Measurements from ENCODE around the gene METTL6. TPM values are rescaled to one million over a fixed set of nuclear protein-coding genes. Genes with fewer than 3 reads are reported as not detected.
A peak's percentile ranks its signal among the peaks of the same experiment; 100 is the strongest.
"Not testable (repeated sequence)": the region's sequence is repeated elsewhere in the genome, so short reads cannot be mapped to it uniquely, and the experiment has no call there.

The METTL6 gene
- total RNA-seq, 1 experiment from 2014 or later: 23.2 TPM

DNA sequence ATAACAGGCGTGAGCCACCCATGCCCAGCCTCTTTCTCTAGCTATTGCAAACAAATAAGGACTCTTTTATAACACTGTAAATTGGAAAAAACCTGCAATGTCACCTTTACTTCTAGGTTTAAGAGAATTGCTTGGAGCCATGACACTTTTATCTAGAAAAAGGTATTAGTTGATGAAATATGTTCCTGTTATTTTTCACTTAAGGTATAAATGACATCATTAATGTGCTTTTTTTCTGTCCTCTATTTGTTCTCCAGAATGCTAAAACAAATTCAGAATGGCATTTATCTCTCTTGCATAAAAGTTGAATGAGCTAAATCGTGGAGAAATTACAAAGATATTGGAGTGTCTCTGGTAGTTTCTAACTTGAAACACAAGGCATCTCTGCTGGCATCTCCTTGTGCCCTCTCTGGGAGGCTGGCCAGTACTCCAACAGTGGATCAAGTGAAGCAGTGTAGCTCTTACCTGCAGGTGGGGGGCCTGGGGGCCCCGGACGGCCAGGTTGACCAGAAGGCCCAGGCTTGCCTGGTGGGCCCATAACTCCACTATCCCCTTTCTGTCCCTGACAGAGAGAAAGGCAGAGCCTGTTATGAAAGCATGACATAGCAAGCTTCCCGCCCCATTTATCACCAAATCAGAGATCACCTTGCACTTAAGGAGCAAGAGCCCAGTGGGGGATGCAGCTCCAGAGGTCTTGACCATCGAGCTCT, 38.7 kb upstream of the METTL6 start:
- no peak overlapping the region for H3K27ac ChIP-seq (ENCODE audit: low read length)

DNA sequence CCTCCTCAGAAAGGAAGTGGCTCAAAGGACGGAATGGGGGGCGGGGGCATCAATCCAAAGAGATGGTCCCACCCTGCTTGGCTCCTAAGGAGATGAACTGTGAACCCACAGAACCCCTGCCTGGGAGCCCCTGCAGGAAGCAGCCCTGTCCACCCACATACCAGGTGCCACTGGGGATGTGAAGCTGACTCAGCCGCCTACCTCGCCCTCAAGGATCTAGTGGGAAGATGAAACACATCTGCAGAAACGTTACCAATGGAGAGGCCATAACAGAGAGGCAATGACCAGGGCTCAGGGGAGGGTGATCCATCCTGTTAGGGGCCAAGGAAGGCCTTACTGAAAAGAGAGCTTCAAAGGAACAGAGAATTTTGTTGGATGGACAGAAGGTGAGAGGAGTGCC, 35.1 kb upstream of the METTL6 start:
- Histone ChIP-seq H3K4me2 (ENCODE audit: low read depth, low read length, poor library complexity, severe bottlenecking) (no peak overlapping the region), H3K4me3 (ENCODE audit: low read length) (no peak overlapping the region), H3K9ac (ENCODE audit: low read length) (no peak overlapping the region), H3K27me3 (ENCODE audit: low read length) (no peaks in the 10 kb centered on the region), H3K79me2 (ENCODE audit: low read length) (no peaks in the 10 kb centered on the region), H3K4me1 (ENCODE audit: low read length) (no peaks in the 10 kb centered on the region), H3K36me3 (ENCODE audit: insufficient read depth, low read length) (no peaks in the 10 kb centered on the region), H3K27ac (ENCODE audit: low read length) (no peak overlapping the region), H3K9me3 (ENCODE audit: low read length) (no peaks in the 10 kb centered on the region), H3K9me2 (replicated peaks; ENCODE audit: insufficient read depth, low read length) (no peaks in the 10 kb centered on the region), H2AFZ (ENCODE audit: low read length) (no peak overlapping the region), H4K20me1 (ENCODE audit: insufficient read depth, low read depth, low read length) (no peaks in the 10 kb centered on the region)
- no peak for DNase-seq

More for the DNA sequence above, 38.7 kb upstream of the METTL6 start:
- no peak for DNase-seq
- no peaks in the 10 kb centered on the region for H3K9me2 ChIP-seq (replicated peaks; ENCODE audit: insufficient read depth, low read length)
- H3K9me3 ChIP-seq (ENCODE audit: low read length): no peaks in the 10 kb centered on the region
- no peaks in the 10 kb centered on the region for H3K4me1 ChIP-seq (ENCODE audit: low read length)
- no peaks in the 10 kb centered on the region for H3K79me2 ChIP-seq (ENCODE audit: low read length)
- no peaks in the 10 kb centered on the region for H3K36me3 ChIP-seq (ENCODE audit: insufficient read depth, low read length)
- H2AFZ ChIP-seq (ENCODE audit: low read length): no peak overlapping the region
- H3K4me3 ChIP-seq (ENCODE audit: low read length): no peak overlapping the region
- H4K20me1 ChIP-seq (ENCODE audit: insufficient read depth, low read depth, low read length): no peaks in the 10 kb centered on the region
- H3K4me2 ChIP-seq (ENCODE audit: low read depth, low read length, poor library complexity, severe bottlenecking): no peak overlapping the region
- H3K27me3 ChIP-seq (ENCODE audit: low read length): no peaks in the 10 kb centered on the region
- no peak overlapping the region for H3K9ac ChIP-seq (ENCODE audit: low read length)

- no peak overlapping the region for H3K4me3 ChIP-seq (ENCODE audit: low read length)
- H4K20me1 ChIP-seq (ENCODE audit: insufficient read depth, low read depth, low read length): no peaks in the 10 kb centered on the region
- no peaks in the 10 kb centered on the region for H3K27me3 ChIP-seq (ENCODE audit: low read length)
- H2AFZ ChIP-seq (ENCODE audit: low read length): 0 out of 2 replicates have a peak overlapping the region, but pooled peaks have one; percentile 28
- no peak overlapping the region for H3K27ac ChIP-seq (ENCODE audit: low read length)
- no peak overlapping the region for H3K4me2 ChIP-seq (ENCODE audit: low read depth, low read length, poor library complexity, severe bottlenecking)
- H3K9me3 ChIP-seq (ENCODE audit: low read length): no peaks in the 10 kb centered on the region
- no peaks in the 10 kb centered on the region for H3K4me1 ChIP-seq (ENCODE audit: low read length)
- no peak overlapping the region for H3K9ac ChIP-seq (ENCODE audit: low read length)
- H3K36me3 ChIP-seq (ENCODE audit: insufficient read depth, low read length): no peaks in the 10 kb centered on the region
- H3K79me2 ChIP-seq (ENCODE audit: low read length): no peaks in the 10 kb centered on the region
- H3K9me2 ChIP-seq (replicated peaks; ENCODE audit: insufficient read depth, low read length): no peaks in the 10 kb centered on the region
- DNase-seq: no peak
Measured at GRCh38 chr3:15460891-15461531, 33.7 kb upstream of the METTL6 start.

- H3K27me3 ChIP-seq (ENCODE audit: low read length): no peaks in the 10 kb centered on the region
- no peaks in the 10 kb centered on the region for H3K9me3 ChIP-seq (ENCODE audit: low read length)
- H4K20me1 ChIP-seq (ENCODE audit: insufficient read depth, low read depth, low read length): no peaks in the 10 kb centered on the region
- DNase-seq: no peak
- no peak overlapping the region for H3K4me2 ChIP-seq (ENCODE audit: low read depth, low read length, poor library complexity, severe bottlenecking)
- no peak overlapping the region for H3K4me3 ChIP-seq (ENCODE audit: low read length)
- H3K4me1 ChIP-seq (ENCODE audit: low read length): no peaks in the 10 kb centered on the region
- no peaks in the 10 kb centered on the region for H3K36me3 ChIP-seq (ENCODE audit: insufficient read depth, low read length)
- H3K79me2 ChIP-seq (ENCODE audit: low read length): no peaks in the 10 kb centered on the region
- H3K27ac ChIP-seq (ENCODE audit: low read length): no peak overlapping the region
- H2AFZ ChIP-seq (ENCODE audit: low read length): no peak overlapping the region
- H3K9me2 ChIP-seq (replicated peaks; ENCODE audit: insufficient read depth, low read length): no peaks in the 10 kb centered on the region
- no peak overlapping the region for H3K9ac ChIP-seq (ENCODE audit: low read length)
Measured at GRCh38 chr3:15458212-15458780, 31.0 kb upstream of the METTL6 start.

DNA sequence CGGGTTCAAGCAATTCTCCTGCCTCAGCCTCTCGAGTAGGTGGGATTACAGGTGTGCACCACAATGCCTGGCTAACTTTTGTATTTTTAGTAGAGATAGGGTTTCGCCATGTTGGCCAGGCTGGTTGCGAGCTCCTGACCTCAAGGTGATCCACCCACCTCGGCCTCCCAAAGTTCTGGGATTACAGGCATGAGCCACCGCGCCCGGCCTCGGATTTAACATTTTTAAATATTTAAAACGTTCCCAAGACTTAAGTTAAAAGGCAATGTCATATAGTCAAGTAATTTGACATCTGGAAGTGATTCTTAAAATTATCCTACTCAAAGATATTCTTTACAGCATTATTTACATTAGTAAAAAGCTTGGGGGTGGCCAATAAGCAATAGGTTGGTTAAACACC, 29.6 kb upstream of the METTL6 start:
- not testable (repeated sequence) for DNase-seq; H3K27me3 ChIP-seq (ENCODE audit: low read length); H3K9ac ChIP-seq (ENCODE audit: low read length); H3K4me1 ChIP-seq (ENCODE audit: low read length); H3K9me2 ChIP-seq (replicated peaks; ENCODE audit: insufficient read depth, low read length); H2AFZ ChIP-seq (ENCODE audit: low read length); H3K9me3 ChIP-seq (ENCODE audit: low read length); H3K4me3 ChIP-seq (ENCODE audit: low read length); H3K27ac ChIP-seq (ENCODE audit: low read length); H3K79me2 ChIP-seq (ENCODE audit: low read length); H3K4me2 ChIP-seq (ENCODE audit: low read depth, low read length, poor library complexity, severe bottlenecking); H4K20me1 ChIP-seq (ENCODE audit: insufficient read depth, low read depth, low read length); H3K36me3 ChIP-seq (ENCODE audit: insufficient read depth, low read length)

DNA sequence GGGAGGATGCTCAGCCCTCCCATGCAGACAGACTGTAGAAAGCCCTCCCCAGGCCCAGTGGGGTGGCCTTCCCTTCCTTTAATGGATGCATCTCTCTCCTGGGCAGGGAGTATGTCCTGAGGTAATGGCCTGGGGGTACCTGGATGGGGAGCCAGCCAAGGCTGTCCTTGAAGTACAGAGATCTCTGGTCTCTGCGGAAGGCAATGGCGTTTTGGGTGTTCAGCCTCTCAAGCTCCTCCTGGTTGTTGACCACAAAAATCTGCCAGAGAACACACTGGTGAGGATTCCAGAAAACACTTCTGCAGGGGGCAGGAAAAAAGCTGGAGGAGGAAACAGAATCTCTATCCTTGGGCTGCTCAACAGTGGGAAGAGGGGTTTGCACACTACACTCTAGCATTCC, 29.0 kb upstream of the METTL6 start:
- Histone ChIP-seq H4K20me1 (ENCODE audit: insufficient read depth, low read depth, low read length) (no peaks in the 10 kb centered on the region), H3K36me3 (ENCODE audit: insufficient read depth, low read length) (no peaks in the 10 kb centered on the region), H3K4me2 (ENCODE audit: low read depth, low read length, poor library complexity, severe bottlenecking) (no peak overlapping the region), H3K4me3 (ENCODE audit: low read length) (no peak overlapping the region), H3K9me2 (replicated peaks; ENCODE audit: insufficient read depth, low read length) (no peaks in the 10 kb centered on the region), H3K9ac (ENCODE audit: low read length) (no peak overlapping the region), H3K9me3 (ENCODE audit: low read length) (no peaks in the 10 kb centered on the region), H3K79me2 (ENCODE audit: low read length) (no peaks in the 10 kb centered on the region), H3K4me1 (ENCODE audit: low read length) (no peaks in the 10 kb centered on the region), H3K27me3 (ENCODE audit: low read length) (no peaks in the 10 kb centered on the region), H2AFZ (ENCODE audit: low read length) (no peak overlapping the region), H3K27ac (ENCODE audit: low read length) (no peak overlapping the region)
- DNase-seq: no peak

DNA sequence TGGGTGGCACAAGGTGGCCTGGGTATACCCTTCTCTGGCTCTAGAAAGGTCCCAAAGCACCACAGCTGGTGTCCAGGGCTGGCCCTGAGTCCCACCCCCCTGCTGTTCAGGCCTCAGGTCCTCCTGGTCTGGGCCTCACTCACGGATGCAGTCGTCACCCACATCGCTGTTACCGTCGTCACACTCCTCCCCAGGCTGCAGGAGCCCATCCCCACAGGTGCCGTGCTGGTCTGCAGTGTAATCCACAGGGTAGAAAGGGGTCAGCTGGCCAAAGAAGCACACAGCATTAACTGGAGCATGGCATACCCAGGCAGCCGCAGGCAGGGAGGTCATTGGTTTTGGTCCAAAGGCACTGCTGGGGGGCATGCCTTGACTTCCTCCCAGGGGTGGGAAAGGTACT, 28.4 kb upstream of the METTL6 start:
- H3K9me2 ChIP-seq (replicated peaks; ENCODE audit: insufficient read depth, low read length): no peaks in the 10 kb centered on the region
- H3K36me3 ChIP-seq (ENCODE audit: insufficient read depth, low read length): no peaks in the 10 kb centered on the region
- no peaks in the 10 kb centered on the region for H3K4me1 ChIP-seq (ENCODE audit: low read length)
- H3K9ac ChIP-seq (ENCODE audit: low read length): no peak overlapping the region
- no peaks in the 10 kb centered on the region for H4K20me1 ChIP-seq (ENCODE audit: insufficient read depth, low read depth, low read length)
- H2AFZ ChIP-seq (ENCODE audit: low read length): no peak overlapping the region
- no peaks in the 10 kb centered on the region for H3K79me2 ChIP-seq (ENCODE audit: low read length)
- H3K27ac ChIP-seq (ENCODE audit: low read length): no peak overlapping the region
- DNase-seq: no peak
- no peak overlapping the region for H3K4me3 ChIP-seq (ENCODE audit: low read length)
- no peaks in the 10 kb centered on the region for H3K9me3 ChIP-seq (ENCODE audit: low read length)
- no peaks in the 10 kb centered on the region for H3K27me3 ChIP-seq (ENCODE audit: low read length)
- H3K4me2 ChIP-seq (ENCODE audit: low read depth, low read length, poor library complexity, severe bottlenecking): no peak overlapping the region

GRCh38 chr3:15454965-15455364, 27.6 kb upstream of the METTL6 start:
- Histone ChIP-seq H3K27me3 (ENCODE audit: low read length) (no peaks in the 10 kb centered on the region), H3K36me3 (ENCODE audit: insufficient read depth, low read length) (no peaks in the 10 kb centered on the region), H3K27ac (ENCODE audit: low read length) (no peak overlapping the region), H3K4me2 (ENCODE audit: low read depth, low read length, poor library complexity, severe bottlenecking) (no peak overlapping the region), H3K4me1 (ENCODE audit: low read length) (no peaks in the 10 kb centered on the region), H3K4me3 (ENCODE audit: low read length) (no peak overlapping the region), H3K9me2 (replicated peaks; ENCODE audit: insufficient read depth, low read length) (no peaks in the 10 kb centered on the region), H4K20me1 (ENCODE audit: insufficient read depth, low read depth, low read length) (no peaks in the 10 kb centered on the region), H2AFZ (ENCODE audit: low read length) (no peak overlapping the region), H3K9me3 (ENCODE audit: low read length) (no peaks in the 10 kb centered on the region), H3K79me2 (ENCODE audit: low read length) (no peaks in the 10 kb centered on the region), H3K9ac (ENCODE audit: low read length) (no peak overlapping the region)
- no peak for DNase-seq
